Activated CD4-positive, alpha-beta T cell treated with anti-CD3 and anti-CD28 coated beads for 4 hours (primary cell): ENCODE data around the gene PSMB8.
"Not testable (repeated sequence)": the region's sequence is repeated elsewhere in the genome, so short reads cannot be mapped to it uniquely, and the experiment has no call there.

ENCODE experiments used
- DNase-seq, 2 donors: peaks; one replicate each; pipeline ENCODE4 v3.0.0-alpha.2; 2020

Gene PSMB8

GRCh38 chr6:32843979-32844838 lies at the start of gene PSMB8:
PSMB8 (minus strand) TSS chr6:32844047; CDS start chr6:32843996, 51 bp downstream.
- peak; percentile 98 to 99 for DNase-seq

GRCh38 chr6:32890831-32891230 lies 47.0 kb upstream of the PSMB8 start:
- DNase-seq = no peak

- no peak for DNase-seq
Observed at GRCh38 chr6:32889533-32889932, 45.7 kb upstream of the PSMB8 start.

GRCh38 chr6:32888576-32888975 lies 44.7 kb upstream of the PSMB8 start:
- DNase-seq = no peak

DNA sequence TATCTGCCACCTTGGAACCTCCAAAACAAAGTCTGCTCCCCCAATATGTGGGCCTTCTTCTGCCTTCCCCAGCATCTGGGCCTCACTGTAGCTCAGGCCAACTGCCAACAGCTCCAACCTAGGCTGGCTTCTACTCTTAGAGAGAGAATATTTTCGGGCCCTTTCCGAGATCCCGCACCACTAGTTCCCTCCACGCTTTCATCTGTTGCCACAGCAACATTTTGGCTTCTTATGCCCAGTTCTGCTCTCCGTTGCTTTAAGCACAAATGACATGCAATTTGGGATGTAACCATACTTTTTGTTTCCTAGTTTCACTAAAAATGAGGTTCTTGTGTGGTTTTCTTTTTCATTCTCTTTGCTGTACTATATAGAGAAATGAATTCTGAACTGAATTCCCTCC lies 43.8 kb upstream of the PSMB8 start:
- no peak for DNase-seq

DNA sequence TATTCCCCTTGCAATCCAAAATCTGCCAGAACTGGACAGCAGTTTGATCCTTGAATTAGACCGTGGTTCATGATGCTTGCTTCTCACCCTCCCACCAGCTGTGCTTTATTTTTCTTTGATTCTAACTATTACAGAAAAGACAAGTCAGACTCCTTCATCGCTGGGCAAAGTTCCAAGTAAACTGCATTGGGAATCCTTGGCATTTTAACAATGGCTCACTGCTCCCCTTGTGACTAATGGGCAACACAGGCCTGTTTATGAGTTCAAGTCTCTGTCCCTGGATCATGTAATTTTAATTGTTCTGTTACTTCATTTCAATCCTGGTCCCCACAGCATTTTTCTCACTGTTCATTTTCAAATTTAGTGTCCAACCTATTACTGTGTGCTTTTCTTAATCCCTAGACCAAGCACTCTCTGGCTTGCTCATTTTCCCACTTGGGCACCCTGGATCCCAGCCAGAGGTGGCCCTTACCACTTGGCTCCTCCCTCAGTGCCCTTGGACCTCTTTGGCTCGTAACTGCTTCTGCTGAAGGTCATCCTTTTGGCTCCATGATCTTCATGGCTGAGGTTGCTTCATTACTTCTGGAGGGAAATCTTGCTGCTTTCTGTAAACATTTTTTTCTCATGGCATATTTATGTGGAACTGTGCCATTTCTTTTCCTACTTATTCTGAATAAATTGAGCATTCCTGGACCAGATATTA lies 43.0 kb upstream of the PSMB8 start:
- no peak for DNase-seq

- no peak for DNase-seq
Observed at GRCh38 chr6:32885698-32886286, 41.9 kb upstream of the PSMB8 start.

- no peak for DNase-seq
Observed at GRCh38 chr6:32883789-32884188, 39.9 kb upstream of the PSMB8 start.

- no peak for DNase-seq
Observed at GRCh38 chr6:32882879-32883250, 39.0 kb upstream of the PSMB8 start.

DNA sequence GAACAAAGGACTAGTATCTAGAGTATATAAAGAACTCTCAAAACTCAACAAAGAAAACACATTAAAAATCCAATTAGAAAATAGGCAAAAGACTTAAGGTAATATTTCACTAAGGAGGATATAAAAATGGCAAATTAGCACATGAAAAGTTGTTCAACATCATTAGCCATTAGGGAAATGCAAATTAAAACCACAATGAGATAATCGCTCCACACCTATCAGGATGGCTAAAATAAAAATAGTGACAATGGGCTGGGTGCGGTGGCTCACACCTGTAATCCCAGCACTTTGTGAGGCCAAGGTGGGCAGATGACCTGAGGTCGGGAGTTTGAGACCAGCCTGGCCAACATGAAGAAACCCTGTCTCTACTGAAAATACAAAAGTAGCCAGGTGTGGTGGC lies 37.1 kb upstream of the PSMB8 start:
- DNase-seq = not testable (repeated sequence)

- no peak for DNase-seq
Observed at GRCh38 chr6:32879691-32880090, 35.8 kb upstream of the PSMB8 start.

DNA sequence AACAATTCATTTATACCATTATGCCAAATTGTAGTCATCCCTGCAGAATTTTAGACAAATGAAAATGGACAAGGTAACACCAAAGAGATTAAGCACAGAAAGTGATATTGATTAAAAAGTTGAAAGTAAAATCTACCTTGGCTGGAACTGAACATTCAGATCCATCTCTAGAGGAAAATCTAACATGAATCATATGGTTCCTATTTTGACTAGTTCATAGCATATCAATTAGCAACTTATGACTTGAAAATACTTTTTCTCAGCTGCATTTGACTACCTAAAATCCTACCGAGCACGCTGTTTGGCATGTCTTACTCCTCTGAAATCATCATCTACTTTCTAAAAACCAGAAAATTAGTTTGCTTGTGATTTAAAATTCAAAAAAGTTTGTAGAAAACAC lies 32.8 kb upstream of the PSMB8 start:
- DNase-seq = no peak

DNA sequence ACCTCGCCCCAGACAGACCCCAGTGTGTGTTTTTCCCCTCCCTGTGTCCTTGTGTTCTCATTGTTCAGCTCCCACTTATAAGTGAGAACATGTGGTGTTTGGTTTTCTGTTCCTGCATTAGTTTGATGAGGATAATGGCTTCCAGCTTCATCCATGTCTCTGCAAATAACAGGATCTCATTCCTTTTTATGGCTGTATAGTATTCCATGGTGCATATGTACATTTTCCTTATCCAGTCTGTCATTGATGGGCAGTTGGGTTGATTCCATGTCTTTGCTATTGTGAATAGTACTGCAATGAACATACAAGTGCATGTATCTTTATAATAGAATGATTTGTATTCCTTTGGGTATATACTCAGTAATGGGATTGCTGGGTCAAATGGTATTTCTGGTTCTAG lies 30.1 kb upstream of the PSMB8 start:
- not testable (repeated sequence) for DNase-seq

DNA sequence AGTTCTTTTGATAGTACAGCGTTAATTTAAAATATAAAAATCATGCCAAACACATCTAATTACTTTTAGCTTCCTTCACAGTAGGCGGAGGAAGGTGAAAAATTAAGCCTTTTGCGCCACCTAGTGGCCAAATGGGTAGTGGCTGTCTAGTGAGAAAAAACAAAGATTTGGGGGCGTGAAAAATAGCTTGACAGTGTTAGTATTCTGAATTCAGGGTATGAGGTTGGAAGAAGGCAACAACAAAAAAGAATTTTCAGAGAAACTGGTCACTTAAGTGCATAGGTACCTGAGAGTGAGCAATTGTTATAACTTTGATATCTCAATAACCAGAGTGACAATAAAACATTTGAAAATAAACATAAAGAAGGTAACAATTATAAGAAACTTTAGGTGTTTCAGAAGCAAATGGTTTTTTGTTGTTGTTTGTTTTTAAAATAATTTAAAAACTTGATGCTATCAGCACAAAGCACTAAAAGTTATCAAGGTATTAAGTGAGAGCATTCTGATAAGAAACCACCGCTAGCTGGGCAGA lies 24.5 kb upstream of the PSMB8 start:
- peak; percentile 79 to 91 for DNase-seq

GRCh38 chr6:32867554-32868256 lies 23.9 kb upstream of the PSMB8 start:
- no peak for DNase-seq

DNA sequence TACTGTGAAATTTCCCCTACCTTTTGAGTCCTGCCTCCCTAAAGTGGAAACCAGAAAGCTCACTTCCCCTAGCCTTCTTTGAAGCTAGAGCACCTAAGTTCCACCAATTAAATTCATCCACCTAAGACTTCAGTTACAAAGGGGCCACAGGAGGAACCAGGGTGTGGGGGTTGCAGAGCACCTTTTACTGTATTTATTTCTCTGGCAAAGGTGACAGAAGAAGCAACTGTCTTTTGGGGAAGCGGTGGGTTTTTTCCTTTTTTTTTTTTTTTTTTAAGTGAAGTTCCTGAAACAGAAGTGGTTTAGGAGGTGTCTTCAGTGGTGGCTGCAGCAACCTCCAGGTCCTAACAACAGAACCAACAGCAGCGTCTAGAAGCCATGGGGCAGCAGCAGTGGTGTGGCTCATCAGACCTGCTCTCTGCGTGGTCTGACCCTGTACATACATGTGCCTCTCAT lies 23.2 kb upstream of the PSMB8 start:
- no peak for DNase-seq

- no peak for DNase-seq
Observed at GRCh38 chr6:32865724-32866443, 22.0 kb upstream of the PSMB8 start.

- no peak for DNase-seq
Observed at GRCh38 chr6:32862725-32863124, 18.9 kb upstream of the PSMB8 start.

- DNase-seq = no peak
Observed at GRCh38 chr6:32860674-32861073, 16.8 kb upstream of the PSMB8 start.

DNA sequence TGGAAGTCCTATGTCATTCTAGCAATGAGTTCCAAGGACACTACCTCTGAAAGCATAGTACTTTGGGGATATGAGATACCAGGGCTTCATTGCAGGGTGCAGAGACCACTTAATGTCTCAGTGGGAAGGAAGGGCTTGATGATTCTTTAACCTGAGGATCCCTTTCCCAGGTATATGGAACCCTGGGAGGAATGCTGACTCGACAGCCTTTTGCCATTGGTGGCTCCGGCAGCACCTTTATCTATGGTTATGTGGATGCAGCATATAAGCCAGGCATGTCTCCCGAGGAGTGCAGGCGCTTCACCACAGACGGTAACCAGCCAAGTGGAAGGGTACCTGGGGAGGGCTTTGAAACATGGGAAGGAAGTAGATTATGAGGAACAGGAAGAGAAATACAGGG lies 14.3 kb upstream of the PSMB8 start:
- no peak for DNase-seq

GRCh38 chr6:32857156-32857891 lies 13.5 kb upstream of the PSMB8 start:
- no peak for DNase-seq
